Hepatocyte (in vitro differentiated cells): ENCODE results near the gene SPG11. TPM values are rescaled to one million over a fixed set of nuclear protein-coding genes. Genes with fewer than 3 reads are reported as not detected.

Experiments
- DNase-seq: peaks from one replicate; pipeline ENCODE4 v3.0.0-alpha.2; 2016; ENCODE audit warnings: low spot score
- H2AFZ ChIP-seq: fragments of 200-600 bp; sonication (generic); 2 replicates; pipeline ENCODE4 v1.6.0; 2016; ENCODE audit warnings: antibody characterized with exemption, mild to moderate bottlenecking
- H3K27ac ChIP-seq: fragments of 200-600 bp; sonication (generic); 2 replicates; pipeline ENCODE4 v1.5.1; 2016; ENCODE audit warnings: mild to moderate bottlenecking
- H3K27me3 ChIP-seq: fragments of 200-600 bp; sonication (generic); 2 replicates; pipeline ENCODE4 v1.6.1; 2016
- H3K36me3 ChIP-seq: fragments of 200-600 bp; sonication (generic); replicated peaks from 2 replicates; pipeline ENCODE4 v1.5.1; 2016; ENCODE audit warnings: low read depth; ENCODE audit not compliant: insufficient read depth
- H3K4me1 ChIP-seq: fragments of 200-600 bp; sonication (generic); 2 replicates; pipeline ENCODE4 v1.5.1; 2016; ENCODE audit warnings: mild to moderate bottlenecking, moderate library complexity; ENCODE audit not compliant: insufficient read depth
- H3K4me2 ChIP-seq: fragments of 200-600 bp; sonication (generic); 2 replicates; pipeline ENCODE4 v1.6.0; 2016
- H3K4me3 ChIP-seq: fragments of 200-600 bp; sonication (generic); 2 replicates; pipeline ENCODE4 v1.5.1; 2016; ENCODE audit warnings: mild to moderate bottlenecking
- H3K79me2 ChIP-seq: fragments of 200-600 bp; sonication (generic); 2 replicates; pipeline ENCODE4 v1.6.0; 2017; ENCODE audit warnings: mild to moderate bottlenecking
- H3K9me2 ChIP-seq: fragments of 200-600 bp; sonication (generic); replicated peaks from 2 replicates; pipeline ENCODE4 v1.6.0; 2017; ENCODE audit warnings: mild to moderate bottlenecking; ENCODE audit not compliant: insufficient read depth
- H3K9me3 ChIP-seq: fragments of 200-600 bp; sonication (generic); 2 replicates; pipeline ENCODE4 v1.5.1; 2016; ENCODE audit warnings: low read depth, mild to moderate bottlenecking
- H4K20me1 ChIP-seq: fragments of 200-600 bp; sonication (generic); 2 replicates; pipeline ENCODE4 v1.6.0; 2016; ENCODE audit warnings: mild to moderate bottlenecking; ENCODE audit not compliant: insufficient read depth, poor library complexity, severe bottlenecking
- EZH2 ChIP-seq: fragments of 200-600 bp; sonication (generic); IDR thresholded peaks from 2 replicates; pipeline ENCODE4 v1.6.1; 2016; ENCODE audit warnings: antibody characterized with exemption, mild to moderate bottlenecking, borderline replicate concordance
- EZH2phosphoT487 ChIP-seq: fragments of 200-600 bp; sonication (generic); IDR thresholded peaks from one replicate; pipeline ENCODE4 v1.6.1; 2018; ENCODE audit warnings: antibody characterized with exemption, mild to moderate bottlenecking, low read depth, moderate library complexity; ENCODE audit not compliant: unreplicated experiment, severe bottlenecking
- WGBS: methylation state at CpG from one replicate; pipeline ENCODE4 v1.1.6; 2016; ENCODE audit warnings: low lambda C conversion rate; ENCODE audit errors: missing lambda C conversion rate; 5-methylcytosine and 5-hydroxymethylcytosine counted together
- polyA plus RNA-seq: library from polyadenylated mRNA; unstranded; fragments of >200 nt; fragmentation: Nextera tagmentation; extraction: Ambion mirVana; gene quantifications from 2 replicates; pipeline ENCODE4 v1.2.1, GENCODE V29; 2016
- small RNA-seq: library from RNA; depleted of rRNA; stranded (forward); fragments of <200 nt; gene quantifications from one replicate; pipeline ENCODE3, GENCODE V24; 2014
- total RNA-seq: library from RNA; depleted of rRNA; stranded (reverse); fragments of >200 nt; gene quantifications from 2 replicates; pipeline ENCODE4 v1.2.3, GENCODE V29; 2014
- TF ChIP-seq, protein P1 (sequence below): fragments of 200-600 bp; sonication (generic); IDR thresholded peaks from 2 replicates; pipeline ENCODE4 v1.5.1; 2016; ENCODE audit warnings: antibody characterized with exemption, mild to moderate bottlenecking; ENCODE audit not compliant: poor library complexity

The SPG11 gene
- total and polyA plus RNA-seq, 2 experiments from 2014 or later: 28.2 to 70.3 TPM

DNA sequence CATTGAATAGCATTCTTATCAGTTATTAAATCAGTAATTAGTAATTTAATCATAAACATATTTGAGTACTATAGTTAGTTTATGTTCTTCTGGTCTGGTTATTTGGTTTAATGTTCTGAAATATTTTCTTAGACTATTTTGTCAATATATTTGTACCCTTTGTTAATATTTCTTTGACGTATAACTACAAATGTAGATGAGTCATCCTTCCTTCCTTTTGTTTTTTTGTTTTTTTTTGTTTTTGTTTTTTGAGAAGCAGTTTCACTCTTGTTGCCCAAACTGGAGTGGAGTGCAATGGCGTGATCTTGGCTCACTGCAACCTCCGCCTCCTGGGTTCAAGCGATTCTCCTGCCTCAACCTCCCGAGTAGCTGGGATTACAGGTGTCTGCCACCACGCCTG lies 143.9 kb downstream of the SPG11 start:
- Histone ChIP-seq H3K9me2 (no peaks in the 10 kb centered on the region), H4K20me1 (no peaks in the 10 kb centered on the region), H3K4me1 (no peaks in the 10 kb centered on the region), H3K27ac (no peak overlapping the region), H3K9me3 (no peaks in the 10 kb centered on the region), H3K4me2 (no peak overlapping the region), H2AFZ (no peak overlapping the region), H3K36me3 (no peaks in the 10 kb centered on the region), H3K4me3 (no peak overlapping the region), H3K79me2 (no peaks in the 10 kb centered on the region), H3K27me3 (no peaks in the 10 kb centered on the region)
- DNase-seq: no peak
- TF ChIP-seq EZH2: no peak
- TF ChIP-seq EZH2phosphoT487: no peak
- TF ChIP-seq, protein P1, sequence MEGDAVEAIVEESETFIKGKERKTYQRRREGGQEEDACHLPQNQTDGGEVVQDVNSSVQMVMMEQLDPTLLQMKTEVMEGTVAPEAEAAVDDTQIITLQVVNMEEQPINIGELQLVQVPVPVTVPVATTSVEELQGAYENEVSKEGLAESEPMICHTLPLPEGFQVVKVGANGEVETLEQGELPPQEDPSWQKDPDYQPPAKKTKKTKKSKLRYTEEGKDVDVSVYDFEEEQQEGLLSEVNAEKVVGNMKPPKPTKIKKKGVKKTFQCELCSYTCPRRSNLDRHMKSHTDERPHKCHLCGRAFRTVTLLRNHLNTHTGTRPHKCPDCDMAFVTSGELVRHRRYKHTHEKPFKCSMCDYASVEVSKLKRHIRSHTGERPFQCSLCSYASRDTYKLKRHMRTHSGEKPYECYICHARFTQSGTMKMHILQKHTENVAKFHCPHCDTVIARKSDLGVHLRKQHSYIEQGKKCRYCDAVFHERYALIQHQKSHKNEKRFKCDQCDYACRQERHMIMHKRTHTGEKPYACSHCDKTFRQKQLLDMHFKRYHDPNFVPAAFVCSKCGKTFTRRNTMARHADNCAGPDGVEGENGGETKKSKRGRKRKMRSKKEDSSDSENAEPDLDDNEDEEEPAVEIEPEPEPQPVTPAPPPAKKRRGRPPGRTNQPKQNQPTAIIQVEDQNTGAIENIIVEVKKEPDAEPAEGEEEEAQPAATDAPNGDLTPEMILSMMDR: no peak
- WGBS: over 99% methylated on average over 6 of the region's 6 CpGs

DNA sequence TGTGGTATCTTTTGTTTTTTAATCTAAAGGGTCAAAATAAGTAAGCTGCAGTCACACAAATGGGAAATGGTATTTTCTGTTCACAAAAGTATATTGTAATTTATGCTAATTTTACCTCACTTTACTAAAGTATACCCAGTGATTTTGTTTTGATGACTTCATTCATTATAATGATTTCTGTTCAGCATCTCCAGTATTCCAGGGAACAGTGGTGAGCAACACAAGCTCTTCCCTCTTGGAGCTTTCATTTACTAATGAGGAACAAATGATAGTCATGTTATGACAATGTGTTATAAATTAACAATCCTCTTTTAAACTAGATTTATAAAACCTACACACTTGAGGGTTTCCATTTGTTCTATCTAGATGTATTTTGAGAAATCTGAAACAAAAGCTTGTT lies 147.0 kb downstream of the SPG11 start:
- H3K27me3 ChIP-seq: no peaks in the 10 kb centered on the region
- H3K4me2 ChIP-seq: no peak overlapping the region
- no peak overlapping the region for H3K27ac ChIP-seq
- no peaks in the 10 kb centered on the region for H3K9me2 ChIP-seq
- H3K4me1 ChIP-seq: no peaks in the 10 kb centered on the region
- TF ChIP-seq EZH2phosphoT487 (no peak), EZH2 (no peak)
- TF ChIP-seq, protein P1: no peak
- H2AFZ ChIP-seq: no peak overlapping the region
- no peaks in the 10 kb centered on the region for H4K20me1 ChIP-seq
- no peak for DNase-seq
- H3K9me3 ChIP-seq: no peaks in the 10 kb centered on the region
- no peaks in the 10 kb centered on the region for H3K36me3 ChIP-seq
- no peaks in the 10 kb centered on the region for H3K79me2 ChIP-seq
- no peak overlapping the region for H3K4me3 ChIP-seq

Small RNA genes within 50 kb of the gene (small RNA-seq; reads per million reads assigned to genes)
- gene RF00019: not detected

Other genes with a start within 250 kb of the SPG11 start
- gene CTDSPL2, start 236.0 kb downstream of the SPG11 start, total RNA-seq: 48.5 and 52.0 TPM in 2 replicates
- gene CTDSPL2, start 236.0 kb downstream of the SPG11 start, polyA plus RNA-seq: 9.6 and 13.3 TPM in 2 replicates
- gene EIF3J, start 126.5 kb downstream of the SPG11 start, total RNA-seq: 46.4 and 52.9 TPM in 2 replicates
- gene EIF3J, start 126.5 kb downstream of the SPG11 start, polyA plus RNA-seq: 29.2 and 33.9 TPM in 2 replicates
- 0.77 TPM in 1 of 2 replicates, not detected in the other for gene PATL2, start 47.7 kb upstream of the SPG11 start, total RNA-seq
- 0.54 and 0.85 TPM in 2 replicates for gene PATL2, start 47.7 kb upstream of the SPG11 start, polyA plus RNA-seq
- gene B2M, start 47.9 kb upstream of the SPG11 start, total RNA-seq: 2,059 and 2,324 TPM in 2 replicates
- gene B2M, start 47.9 kb upstream of the SPG11 start, polyA plus RNA-seq: 2,570 and 2,890 TPM in 2 replicates
- 10.8 and 11.0 TPM in 2 replicates for gene TRIM69, start 72.9 kb upstream of the SPG11 start, total RNA-seq
- gene TRIM69, start 72.9 kb upstream of the SPG11 start, polyA plus RNA-seq: 6.5 and 9.7 TPM in 2 replicates